Measurements from ENCODE around the gene EXOC6B.

EXOC6B gene

GRCh38 chr2:72132981-72133720 is 692.7 kb downstream of the EXOC6B start:
- H3K4me3 ChIP-seq (ENCODE audit: low read depth, low read length): no peak overlapping the region
- TF ChIP-seq CTCF (IDR thresholded peaks at IDR 0.05; ENCODE audit: low read depth, low read length): no peak

- TF ChIP-seq CTCF (IDR thresholded peaks at IDR 0.05; ENCODE audit: low read depth, low read length): no peak
- H3K4me3 ChIP-seq (ENCODE audit: low read depth, low read length): no peak overlapping the region
These were observed 693.7 kb downstream of the EXOC6B start for GRCh38 chr2:72131916-72132841.

GRCh38 chr2:72131371-72131891 is 694.4 kb downstream of the EXOC6B start:
- no peak for TF ChIP-seq CTCF (IDR thresholded peaks at IDR 0.05; ENCODE audit: low read depth, low read length)

GRCh38 chr2:72130659-72131360 is 695.0 kb downstream of the EXOC6B start:
- TF ChIP-seq CTCF (IDR thresholded peaks at IDR 0.05; ENCODE audit: low read depth, low read length): no peak
- no peak overlapping the region for H3K4me3 ChIP-seq (ENCODE audit: low read depth, low read length)

More at GRCh38 chr2:72131371-72131891, 694.4 kb downstream of the EXOC6B start:
- H3K4me3 ChIP-seq (ENCODE audit: low read depth, low read length): no peak overlapping the region

GRCh38 chr2:72129681-72130340 is 696.0 kb downstream of the EXOC6B start:
- no peak for TF ChIP-seq CTCF (IDR thresholded peaks at IDR 0.05; ENCODE audit: low read depth, low read length)
- no peak overlapping the region for H3K4me3 ChIP-seq (ENCODE audit: low read depth, low read length)

GRCh38 chr2:72128843-72129227 is 697.0 kb downstream of the EXOC6B start:
- no peak for TF ChIP-seq CTCF (IDR thresholded peaks at IDR 0.05; ENCODE audit: low read depth, low read length)
- H3K4me3 ChIP-seq (ENCODE audit: low read depth, low read length): no peak overlapping the region

All from WI38 (cell line).